ENCODE measurements around the gene PSMB1. TPM values are rescaled to one million over a fixed set of nuclear protein-coding genes. Genes with fewer than 3 reads are reported as not detected.

PSMB1 gene
- total and polyA plus RNA-seq, 9 of the 15 experiments (the other 6 are each of a cell fraction or from before 2014, with no cell fraction given) = 447 to 2,953 (median 884) TPM

DNA sequence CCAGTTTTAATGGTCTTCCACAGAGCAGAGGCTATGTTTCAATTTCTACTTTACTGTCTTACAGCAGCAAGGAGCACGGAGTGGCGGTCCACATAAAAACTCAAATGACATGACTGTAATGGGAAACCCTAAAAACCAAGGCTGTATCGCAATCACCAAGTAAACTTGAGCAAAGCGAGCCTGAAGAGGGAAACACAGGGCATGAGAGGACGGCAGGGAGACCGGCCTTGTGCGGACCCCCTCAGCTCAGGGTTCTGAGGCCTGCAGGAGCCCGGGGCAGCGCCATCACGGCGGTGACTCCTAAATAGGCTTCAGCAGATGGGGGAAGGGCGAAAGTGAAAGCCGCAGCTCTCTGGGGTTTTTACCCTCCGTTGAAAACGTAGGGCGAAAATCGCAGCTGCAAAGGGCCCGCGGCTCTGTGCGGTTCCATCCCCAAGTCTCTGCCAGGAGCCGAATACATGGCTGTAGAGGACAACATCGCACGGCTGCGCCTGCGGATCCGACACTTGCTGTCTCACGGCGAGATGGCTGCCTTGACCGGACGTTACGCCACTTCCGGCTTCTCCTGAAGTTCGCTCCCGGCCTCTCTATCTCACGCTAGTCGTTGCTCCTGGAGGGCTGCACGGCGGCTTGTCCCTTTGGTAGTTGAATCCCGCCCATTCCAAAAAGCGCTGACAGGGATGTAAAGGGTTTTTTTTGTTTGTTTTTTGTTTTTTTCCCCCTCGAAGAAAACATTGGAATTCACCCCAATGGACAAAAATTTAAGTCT, at the start of gene PSMB1 (continued):
- TF ChIP-seq, protein P1, sequence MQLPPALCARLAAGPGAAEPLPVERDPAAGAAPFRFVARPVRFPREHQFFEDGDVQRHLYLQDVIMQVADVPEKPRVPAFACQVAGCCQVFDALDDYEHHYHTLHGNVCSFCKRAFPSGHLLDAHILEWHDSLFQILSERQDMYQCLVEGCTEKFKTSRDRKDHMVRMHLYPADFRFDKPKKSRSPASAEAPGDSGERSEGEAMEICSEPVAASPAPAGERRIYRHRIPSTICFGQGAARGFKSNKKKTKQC (CRISPR knock-in tag; IDR thresholded peaks at IDR 0.05) = peak; percentile 84
- TF ChIP-seq, protein P2, sequence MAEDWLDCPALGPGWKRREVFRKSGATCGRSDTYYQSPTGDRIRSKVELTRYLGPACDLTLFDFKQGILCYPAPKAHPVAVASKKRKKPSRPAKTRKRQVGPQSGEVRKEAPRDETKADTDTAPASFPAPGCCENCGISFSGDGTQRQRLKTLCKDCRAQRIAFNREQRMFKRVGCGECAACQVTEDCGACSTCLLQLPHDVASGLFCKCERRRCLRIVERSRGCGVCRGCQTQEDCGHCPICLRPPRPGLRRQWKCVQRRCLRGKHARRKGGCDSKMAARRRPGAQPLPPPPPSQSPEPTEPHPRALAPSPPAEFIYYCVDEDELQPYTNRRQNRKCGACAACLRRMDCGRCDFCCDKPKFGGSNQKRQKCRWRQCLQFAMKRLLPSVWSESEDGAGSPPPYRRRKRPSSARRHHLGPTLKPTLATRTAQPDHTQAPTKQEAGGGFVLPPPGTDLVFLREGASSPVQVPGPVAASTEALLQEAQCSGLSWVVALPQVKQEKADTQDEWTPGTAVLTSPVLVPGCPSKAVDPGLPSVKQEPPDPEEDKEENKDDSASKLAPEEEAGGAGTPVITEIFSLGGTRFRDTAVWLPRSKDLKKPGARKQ (CRISPR knock-in tag; IDR thresholded peaks at IDR 0.05) = no peak
- TF ChIP-seq ZFP36 (IDR thresholded peaks at IDR 0.05; ENCODE audit: low read depth, low read length, partially characterized antibody) = no peak
- TF ChIP-seq MEF2A (IDR thresholded peaks at IDR 0.05; ENCODE audit: control insufficient read depth, low read depth, low read length) = no peak
- TF ChIP-seq SMAD1 (IDR thresholded peaks at IDR 0.05; ENCODE audit: low read depth, low read length, partially characterized antibody) = peak; percentile 86
- TF ChIP-seq EGR1 (conservative IDR thresholded peaks at IDR 0.05) = no peak
- TF ChIP-seq CBX1 (IDR thresholded peaks at IDR 0.05; ENCODE audit: low read depth) = no peak
- TF ChIP-seq TCFL5 (CRISPR knock-in tag; conservative IDR thresholded peaks at IDR 0.05) = no peak
- peak; percentile 96 for TF ChIP-seq PHF8 (IDR thresholded peaks at IDR 0.05; ENCODE audit: borderline replicate concordance, low read length)
- peak; percentile 97 for TF ChIP-seq SP2 (IDR thresholded peaks at IDR 0.05; ENCODE audit: extremely low read depth, low read depth, low read length, poor library complexity, severe bottlenecking)
- TF ChIP-seq NEUROD1 (IDR thresholded peaks at IDR 0.05; ENCODE audit: borderline replicate concordance, low read depth, low read length, partially characterized antibody) = peak; percentile 59
- TF ChIP-seq KLF10 (CRISPR knock-in tag; IDR thresholded peaks at IDR 0.05) = no peak
- no peak for TF ChIP-seq ZNF707 (CRISPR knock-in tag; conservative IDR thresholded peaks at IDR 0.05)
- no peak for TF ChIP-seq SNRNP70 (optimal IDR thresholded peaks at IDR 0.05; ENCODE audit: low read depth, low read length)
- TF ChIP-seq SMARCA4 (IDR thresholded peaks at IDR 0.05) = 0 out of 2 replicates have a peak, but pooled peaks have one; percentile 21
- no peak for TF ChIP-seq ZNF384 (IDR thresholded peaks at IDR 0.05; ENCODE audit: low read depth, low read length)
- TF ChIP-seq SP1 (CRISPR knock-in tag; IDR thresholded peaks at IDR 0.05) = no peak; the same call in 1 of the 2 replicates
- peak; percentile 92 for TF ChIP-seq PHF20 (IDR thresholded peaks at IDR 0.05; ENCODE audit: partially characterized antibody)
- no peak for TF ChIP-seq IFI16 (CRISPR knock-in tag; IDR thresholded peaks at IDR 0.05)
- TF ChIP-seq MECOM (CRISPR knock-in tag; IDR thresholded peaks at IDR 0.05) = no peak
- peak; percentile 77 for TF ChIP-seq HDAC2 (IDR thresholded peaks at IDR 0.05)
- no peak for TF ChIP-seq ZBTB17 (CRISPR knock-in tag; IDR thresholded peaks at IDR 0.05)

Data from K562 (cell line).